ENCODE measurements around the gene ADAR.

DNA sequence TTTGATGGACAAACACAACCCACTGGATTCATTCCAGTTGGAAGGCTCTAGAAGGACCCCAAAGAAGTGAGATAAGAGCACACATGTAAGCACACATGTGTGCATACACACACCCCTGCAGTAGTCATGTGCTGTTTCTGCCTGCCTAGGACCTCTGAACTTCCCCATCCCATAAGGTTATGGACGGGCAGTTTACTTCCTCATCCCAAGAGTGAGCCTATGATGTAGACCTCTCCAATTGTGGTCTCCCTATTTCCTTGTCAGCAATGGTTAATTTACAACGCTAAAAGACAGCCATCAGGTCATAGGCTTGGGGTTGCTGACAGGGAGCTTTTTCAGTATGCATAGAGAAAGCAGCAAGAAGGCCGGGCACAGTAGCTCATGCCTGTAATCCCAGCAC is 15.4 kb upstream of the ADAR start:
- TF ChIP-seq POLR2A (IDR thresholded peaks at IDR 0.05; ENCODE audit: extremely low read depth, insufficient read length), result no peak
- no peak for TF ChIP-seq CTCF (IDR thresholded peaks at IDR 0.05; ENCODE audit: low read depth, low read length)
- peak; percentile 43 for TF ChIP-seq MAX (IDR thresholded peaks at IDR 0.05; ENCODE audit: low read depth, low read length)
- no peak for TF ChIP-seq MYC (IDR thresholded peaks at IDR 0.05; ENCODE audit: low read depth, low read length)

Measured in NB4 (cell line).